ENCODE results near the gene PROKR2. TPM values are rescaled to one million over a fixed set of nuclear protein-coding genes. Genes with fewer than 3 reads are reported as not detected.

Gene PROKR2
- total RNA-seq, 1 donor, result not detected

GRCh38 chr20:5328268-5328667, 11.5 kb upstream of the PROKR2 start:
- no peak overlapping the region for H3K4me3 ChIP-seq (ENCODE audit: low read depth, low read length)
- TF ChIP-seq CTCF (IDR thresholded peaks at IDR 0.05; ENCODE audit: insufficient read depth, low read depth, low read length), result no peak
- no peak for DNase-seq (ENCODE audit: low read depth)

DNA sequence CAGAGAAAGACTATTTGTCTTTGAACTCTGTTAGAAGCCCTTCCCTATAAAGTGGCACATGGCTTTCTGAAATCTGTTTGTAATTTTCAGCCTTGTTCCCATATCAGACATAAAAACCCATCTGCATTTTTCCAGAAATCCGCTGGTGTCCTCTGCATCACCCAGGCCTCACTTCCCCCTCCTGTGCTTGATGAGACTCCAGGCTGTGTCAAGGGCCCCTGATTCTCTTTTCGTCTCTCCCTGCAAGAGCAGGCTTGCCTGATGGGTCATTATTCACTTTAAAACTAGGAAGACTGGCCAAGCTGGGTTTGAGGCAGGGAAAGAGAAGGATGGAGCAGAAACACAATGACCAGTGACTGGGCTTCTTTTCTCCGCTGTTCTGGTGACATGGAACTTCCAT, 10.6 kb upstream of the PROKR2 start:
- DNase-seq (ENCODE audit: low read depth), result no peak
- no peak overlapping the region for H3K4me3 ChIP-seq (ENCODE audit: low read depth, low read length)
- TF ChIP-seq CTCF (IDR thresholded peaks at IDR 0.05; ENCODE audit: insufficient read depth, low read depth, low read length), result no peak

DNA sequence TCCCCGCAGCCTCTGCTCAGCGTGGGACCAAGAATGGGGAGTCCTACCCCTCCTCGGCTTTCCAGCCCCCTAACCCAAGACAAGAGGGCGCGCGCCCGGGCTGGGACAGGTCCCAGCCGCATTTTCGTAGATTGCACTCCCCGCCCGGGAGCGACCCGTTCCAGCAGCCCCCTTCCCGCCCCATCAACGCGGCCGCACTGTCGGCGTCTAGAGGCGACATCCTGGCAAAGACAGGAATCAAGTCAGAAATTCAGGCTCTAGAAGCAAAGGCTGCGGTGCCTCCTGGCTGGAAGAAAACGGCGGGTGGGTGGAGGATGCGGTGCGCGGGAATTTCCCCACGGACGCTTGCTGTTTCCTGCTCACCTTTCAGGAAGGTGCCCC, 957 bp downstream of the PROKR2 start:
- no peak for DNase-seq (ENCODE audit: low read depth)
- TF ChIP-seq CTCF (IDR thresholded peaks at IDR 0.05; ENCODE audit: insufficient read depth, low read depth, low read length), result no peak
- H3K4me3 ChIP-seq (ENCODE audit: low read depth, low read length), result no peak overlapping the region

- no peak for TF ChIP-seq CTCF (IDR thresholded peaks at IDR 0.05; ENCODE audit: insufficient read depth, low read depth, low read length)
- no peak overlapping the region for H3K4me3 ChIP-seq (ENCODE audit: low read depth, low read length)
- no peak for DNase-seq (ENCODE audit: low read depth)
Observed at GRCh38 chr20:5313916-5314315, 2.8 kb downstream of the PROKR2 start.

GRCh38 chr20:5312518-5312917, 4.2 kb downstream of the PROKR2 start:
- TF ChIP-seq CTCF (IDR thresholded peaks at IDR 0.05; ENCODE audit: insufficient read depth, low read depth, low read length), result no peak
- no peak overlapping the region for H3K4me3 ChIP-seq (ENCODE audit: low read depth, low read length)

GRCh38 chr20:5309971-5310370, 6.8 kb downstream of the PROKR2 start:
- no peak overlapping the region for H3K4me3 ChIP-seq (ENCODE audit: low read depth, low read length)
- TF ChIP-seq CTCF (IDR thresholded peaks at IDR 0.05; ENCODE audit: insufficient read depth, low read depth, low read length), result no peak
- DNase-seq (ENCODE audit: low read depth), result no peak

More at GRCh38 chr20:5312518-5312917, 4.2 kb downstream of the PROKR2 start:
- DNase-seq (ENCODE audit: low read depth), result no peak

DNA sequence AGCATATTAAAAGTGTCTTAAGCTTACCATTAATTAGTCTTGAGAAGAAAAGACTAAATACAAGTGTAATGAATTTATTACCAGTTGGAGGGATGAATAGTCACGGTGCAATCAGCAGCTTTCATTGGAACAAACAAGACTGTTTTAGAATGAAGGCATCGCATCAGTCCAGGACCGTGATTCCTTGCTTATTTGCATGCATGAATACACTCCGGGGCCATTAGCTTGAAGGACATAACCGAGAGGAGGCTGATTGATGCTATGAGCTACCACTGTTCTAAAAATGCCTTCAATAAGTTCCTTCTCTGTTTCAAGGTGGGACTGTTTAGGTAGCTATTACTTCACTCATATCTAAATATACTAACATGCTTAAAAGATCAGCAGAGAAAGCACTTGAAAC, 17.9 kb downstream of the PROKR2 start:
- no peak for TF ChIP-seq CTCF (IDR thresholded peaks at IDR 0.05; ENCODE audit: insufficient read depth, low read depth, low read length)
- no peak for DNase-seq (ENCODE audit: low read depth)
- no peak overlapping the region for H3K4me3 ChIP-seq (ENCODE audit: low read depth, low read length)

All from fibroblast of villous mesenchyme (primary cell).